GM23338 (cell line): ENCODE measurements around the gene CPM.

Experiments used
- CREB1 ChIP-seq: fragments of 250-450 bp; sonication (Bioruptor Pico); IDR thresholded peaks from 2 replicates; pipeline ENCODE4 v1.5.0; 2020; ENCODE audit warnings: low read depth, mild to moderate bottlenecking, moderate library complexity
- EZH2 ChIP-seq: fragments of 200-600 bp; sonication (generic); IDR thresholded peaks from one replicate; pipeline ENCODE4 v1.8.0; 2017; ENCODE audit warnings: antibody characterized with exemption, mild to moderate bottlenecking, low read depth; ENCODE audit not compliant: unreplicated experiment
- POLR2AphosphoS5 ChIP-seq: IDR thresholded peaks from 2 replicates; pipeline ENCODE4 v1.6.1; 2016; ENCODE audit warnings: antibody characterized with exemption, low read depth
- TF ChIP-seq, protein P1 (sequence below), 2 experiments: fragments of 200-600 bp in 1 of 2; sonication (generic) in 1 of 2; conservative IDR thresholded peaks; 2 replicates each; pipeline versions ENCODE4 v1.5.1 to v1.6.1; 2016 to 2017; ENCODE audit warnings: antibody characterized with exemption in 2 of 2, low read depth in 2 of 2, mild to moderate bottlenecking in 2 of 2, moderate library complexity in 1 of 2
- TF ChIP-seq, protein P2 (sequence below): IDR thresholded peaks from one replicate; pipeline ENCODE4 v1.6.1; 2018; ENCODE audit warnings: antibody characterized with exemption; ENCODE audit not compliant: unreplicated experiment

DNA sequence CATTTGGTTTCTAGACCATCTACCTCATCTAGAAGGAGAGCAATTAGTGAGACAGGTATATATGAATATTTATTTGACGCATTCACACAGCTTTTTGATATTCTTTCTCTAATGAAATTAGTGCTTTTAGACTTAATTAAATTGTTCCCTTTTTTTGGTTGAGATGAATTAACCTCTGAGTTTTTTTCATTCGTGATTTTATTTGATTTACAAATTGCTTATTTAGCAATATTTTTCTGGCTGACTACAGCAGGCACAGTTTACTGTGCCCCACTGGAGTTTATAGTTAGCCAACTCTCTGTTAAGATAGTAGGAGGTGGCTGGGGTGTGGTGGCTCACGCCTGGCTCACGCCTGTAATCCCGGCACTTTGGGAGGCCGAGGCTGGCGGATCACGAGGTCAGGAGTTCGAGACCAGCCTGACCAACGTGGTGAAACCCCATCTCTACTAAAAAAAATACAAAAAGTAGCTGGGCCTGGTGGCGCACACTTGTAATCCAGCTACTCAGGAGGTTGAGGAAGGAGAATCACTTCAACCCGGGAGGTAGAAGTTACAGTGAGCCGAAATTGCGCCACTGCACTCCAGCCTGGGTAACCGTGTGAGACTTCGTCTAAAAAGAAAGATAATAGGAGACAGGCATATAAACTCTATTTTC, 108.2 kb downstream of the CPM start:
- TF ChIP-seq EZH2 (no peak), POLR2AphosphoS5 (no peak), CREB1 (CRISPR knock-in tag) (no peak)
- TF ChIP-seq, protein P1, sequence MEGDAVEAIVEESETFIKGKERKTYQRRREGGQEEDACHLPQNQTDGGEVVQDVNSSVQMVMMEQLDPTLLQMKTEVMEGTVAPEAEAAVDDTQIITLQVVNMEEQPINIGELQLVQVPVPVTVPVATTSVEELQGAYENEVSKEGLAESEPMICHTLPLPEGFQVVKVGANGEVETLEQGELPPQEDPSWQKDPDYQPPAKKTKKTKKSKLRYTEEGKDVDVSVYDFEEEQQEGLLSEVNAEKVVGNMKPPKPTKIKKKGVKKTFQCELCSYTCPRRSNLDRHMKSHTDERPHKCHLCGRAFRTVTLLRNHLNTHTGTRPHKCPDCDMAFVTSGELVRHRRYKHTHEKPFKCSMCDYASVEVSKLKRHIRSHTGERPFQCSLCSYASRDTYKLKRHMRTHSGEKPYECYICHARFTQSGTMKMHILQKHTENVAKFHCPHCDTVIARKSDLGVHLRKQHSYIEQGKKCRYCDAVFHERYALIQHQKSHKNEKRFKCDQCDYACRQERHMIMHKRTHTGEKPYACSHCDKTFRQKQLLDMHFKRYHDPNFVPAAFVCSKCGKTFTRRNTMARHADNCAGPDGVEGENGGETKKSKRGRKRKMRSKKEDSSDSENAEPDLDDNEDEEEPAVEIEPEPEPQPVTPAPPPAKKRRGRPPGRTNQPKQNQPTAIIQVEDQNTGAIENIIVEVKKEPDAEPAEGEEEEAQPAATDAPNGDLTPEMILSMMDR (conservative IDR thresholded peaks at IDR 0.05; ENCODE audit: low read depth in 2 of 2) = no peak
- TF ChIP-seq, protein P2, sequence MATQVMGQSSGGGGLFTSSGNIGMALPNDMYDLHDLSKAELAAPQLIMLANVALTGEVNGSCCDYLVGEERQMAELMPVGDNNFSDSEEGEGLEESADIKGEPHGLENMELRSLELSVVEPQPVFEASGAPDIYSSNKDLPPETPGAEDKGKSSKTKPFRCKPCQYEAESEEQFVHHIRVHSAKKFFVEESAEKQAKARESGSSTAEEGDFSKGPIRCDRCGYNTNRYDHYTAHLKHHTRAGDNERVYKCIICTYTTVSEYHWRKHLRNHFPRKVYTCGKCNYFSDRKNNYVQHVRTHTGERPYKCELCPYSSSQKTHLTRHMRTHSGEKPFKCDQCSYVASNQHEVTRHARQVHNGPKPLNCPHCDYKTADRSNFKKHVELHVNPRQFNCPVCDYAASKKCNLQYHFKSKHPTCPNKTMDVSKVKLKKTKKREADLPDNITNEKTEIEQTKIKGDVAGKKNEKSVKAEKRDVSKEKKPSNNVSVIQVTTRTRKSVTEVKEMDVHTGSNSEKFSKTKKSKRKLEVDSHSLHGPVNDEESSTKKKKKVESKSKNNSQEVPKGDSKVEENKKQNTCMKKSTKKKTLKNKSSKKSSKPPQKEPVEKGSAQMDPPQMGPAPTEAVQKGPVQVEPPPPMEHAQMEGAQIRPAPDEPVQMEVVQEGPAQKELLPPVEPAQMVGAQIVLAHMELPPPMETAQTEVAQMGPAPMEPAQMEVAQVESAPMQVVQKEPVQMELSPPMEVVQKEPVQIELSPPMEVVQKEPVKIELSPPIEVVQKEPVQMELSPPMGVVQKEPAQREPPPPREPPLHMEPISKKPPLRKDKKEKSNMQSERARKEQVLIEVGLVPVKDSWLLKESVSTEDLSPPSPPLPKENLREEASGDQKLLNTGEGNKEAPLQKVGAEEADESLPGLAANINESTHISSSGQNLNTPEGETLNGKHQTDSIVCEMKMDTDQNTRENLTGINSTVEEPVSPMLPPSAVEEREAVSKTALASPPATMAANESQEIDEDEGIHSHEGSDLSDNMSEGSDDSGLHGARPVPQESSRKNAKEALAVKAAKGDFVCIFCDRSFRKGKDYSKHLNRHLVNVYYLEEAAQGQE = no peak
